HCT116 (cell line): ENCODE data around the gene FAIM2. TPM values are rescaled to one million over a fixed set of nuclear protein-coding genes. Genes with fewer than 3 reads are reported as not detected.

Experiments used
- ATAC-seq: fragments of 200-7000 bp; cut with Tn5 transposase; 2 replicates; pipeline ENCODE4 v1.9.1; 2020; ENCODE audit warnings: mild to moderate bottlenecking, moderate library complexity
- BruUV-seq: library from RNA; stranded (reverse); fragments of 400-500 nt; replicated peaks from 2 replicates; lab custom pipeline; 2021; lab: Mats Ljungman, UMichigan
- CTCF ChIA-PET: fragments of 300-600 bp; sonication (Branson Sonifier 250); formaldehyde crosslinking; loops from one replicate; lab custom pipeline; 2021; ENCODE audit warnings: antibody characterized with exemption; lab: Charles Lee
- POLR2A ChIA-PET: fragments of 300-600, 350-600 bp; sonication (Branson Sonifier 250); formaldehyde crosslinking; loops from one replicate; lab custom pipeline; 2021; ENCODE audit warnings: antibody characterized with exemption; lab: Charles Lee
- RAD21 ChIA-PET, 2 experiments: fragments of 300-600 bp; sonication (Branson Sonifier 250); formaldehyde crosslinking; loops; one replicate each; lab custom pipeline; 2023; ENCODE audit warnings: low total read pairs in 2 of 2; ENCODE audit not compliant: uncharacterized antibody in 2 of 2, unreplicated experiment in 2 of 2, low non-redundant PET in 1 of 2; lab: Charles Lee
- DNase-seq: peaks from one replicate; pipeline ENCODE4 v3.0.0-alpha.2; 2010; ENCODE audit warnings: low read depth, low spot score
- H2AFZ ChIP-seq: fragments of 200-600 bp; shearing (Covaris generic), sonication (generic); 2 replicates; pipeline ENCODE4 v1.6.1; 2017; ENCODE audit warnings: low read depth, mixed run types, mixed read lengths, antibody characterized with exemption, low read length; ENCODE audit not compliant: poor library complexity, severe bottlenecking
- H3K27ac ChIP-seq: 2 replicates; pipeline ENCODE4 v1.5.1; 2012; ENCODE audit warnings: low read depth, low read length
- H3K27me3 ChIP-seq: fragments of 200-600 bp; sonication (generic); 2 replicates; pipeline ENCODE4 v1.6.1; 2016; ENCODE audit warnings: mixed run types, low read length, mixed read lengths; ENCODE audit not compliant: insufficient read depth
- H3K36me3 ChIP-seq, 2 experiments: fragments of 200-500 bp in 1 of 2; fragments of 200-600 bp in 1 of 2; sonication (Bioruptor generic) in 1 of 2; sonication (generic) in 1 of 2; 2 replicates each; pipeline versions ENCODE4 v1.5.1 to v1.6.1; 2014 to 2016; ENCODE audit warnings: low read length in 2 of 2, inconsistent platforms in 1 of 2, mixed read lengths in 1 of 2, mixed run types in 1 of 2; ENCODE audit not compliant: insufficient read depth in 2 of 2, control insufficient read depth in 1 of 2
- H3K4me1 ChIP-seq, 2 experiments: fragments of 200-600 bp in 1 of 2; sonication (generic) in 1 of 2; 2 replicates each; pipeline versions ENCODE4 v1.5.1 to v1.6.1; 2012 to 2017; ENCODE audit warnings: low read length in 2 of 2, inconsistent platforms in 1 of 2, mild to moderate bottlenecking in 1 of 2, mixed read lengths in 1 of 2, mixed run types in 1 of 2, moderate library complexity in 1 of 2; ENCODE audit not compliant: insufficient read depth in 2 of 2, control insufficient read depth in 1 of 2
- H3K4me2 ChIP-seq: fragments of 200-600 bp; sonication (generic); 2 replicates; pipeline ENCODE4 v1.6.1; 2017; ENCODE audit warnings: mixed run types, low read length, mixed read lengths
- H3K4me3 ChIP-seq, 2 experiments: fragments of 200-600 bp in 1 of 2; sonication (generic) in 1 of 2; replicated peaks in 1 of 2; 2 replicates each; pipeline ENCODE4 v1.5.1; 2011 to 2016; ENCODE audit warnings: low read length in 2 of 2, control low read depth in 1 of 2, low read depth in 1 of 2, mild to moderate bottlenecking in 1 of 2, mixed read lengths in 1 of 2, mixed run types in 1 of 2
- H3K79me2 ChIP-seq: fragments of 200-600 bp; sonication (generic); 2 replicates; pipeline ENCODE4 v1.6.1; 2017; ENCODE audit warnings: mild to moderate bottlenecking, mixed run types, low read length, moderate library complexity, mixed read lengths; ENCODE audit not compliant: insufficient read depth
- H3K9ac ChIP-seq: fragments of 200-600 bp; sonication (generic); 2 replicates; pipeline ENCODE4 v1.6.1; 2016; ENCODE audit warnings: low read length, mixed read lengths
- H3K9me2 ChIP-seq: fragments of 200-600 bp; sonication (generic), shearing (Covaris generic); 2 replicates; pipeline ENCODE4 v1.6.1; 2017; ENCODE audit warnings: mixed run types, mild to moderate bottlenecking, moderate library complexity; ENCODE audit not compliant: insufficient read depth
- H3K9me3 ChIP-seq, 2 experiments: fragments of 200-500 bp in 1 of 2; fragments of 200-600 bp in 1 of 2; sonication (Bioruptor generic) in 1 of 2; sonication (generic) in 1 of 2; 2 replicates each; pipeline ENCODE4 v1.6.1; 2014 to 2017; ENCODE audit warnings: low read length in 2 of 2, mixed read lengths in 2 of 2, inconsistent platforms in 1 of 2, low read depth in 1 of 2, mild to moderate bottlenecking in 1 of 2, mixed run types in 1 of 2, moderate library complexity in 1 of 2; ENCODE audit not compliant: control insufficient read depth in 1 of 2, insufficient read depth in 1 of 2
- H4K20me1 ChIP-seq: fragments of 200-600 bp; sonication (generic), shearing (Covaris generic); 2 replicates; pipeline ENCODE4 v1.6.1; 2017; ENCODE audit warnings: mixed run types, mild to moderate bottlenecking, moderate library complexity; ENCODE audit not compliant: insufficient read depth
- ELF1 ChIP-seq: IDR thresholded peaks from 2 replicates; pipeline ENCODE4 v1.6.1; 2012; ENCODE audit warnings: low read depth, borderline replicate concordance
- SP1 ChIP-seq: IDR thresholded peaks from 2 replicates; pipeline ENCODE4 v1.6.1; 2012; ENCODE audit warnings: low read depth
- YY1 ChIP-seq: IDR thresholded peaks from 2 replicates; pipeline ENCODE4 v1.6.1; 2011; ENCODE audit warnings: low read length, low read depth, moderate library complexity, mild to moderate bottlenecking; ENCODE audit not compliant: insufficient replicate concordance; ENCODE audit errors: extremely low read depth
- ZNF274 ChIP-seq: fragments of 200-500 bp; sonication (Bioruptor generic); IDR thresholded peaks from 2 replicates; pipeline ENCODE4 v1.6.1; 2014; ENCODE audit warnings: mild to moderate bottlenecking, low read depth, low read length, inconsistent platforms
- intact Hi-C: fragments of 100-400 bp; cut with micrococcal nuclease; formaldehyde crosslinking; loops from 2 replicates; pipeline ENCODE4 v1.10.0; 2022
- total RNA-seq: library from RNA; stranded (reverse); gene quantifications from one replicate; pipeline ENCODE4 v1.2.1, GENCODE V29; 2021; ENCODE audit not compliant: unreplicated experiment
- TF ChIP-seq, protein P1 (sequence below): IDR thresholded peaks from 2 replicates; pipeline ENCODE4 v1.6.1; 2012; ENCODE audit warnings: low read depth

FAIM2 gene
- total RNA-seq, 1 experiment from 2014 or later: not detected

DNA sequence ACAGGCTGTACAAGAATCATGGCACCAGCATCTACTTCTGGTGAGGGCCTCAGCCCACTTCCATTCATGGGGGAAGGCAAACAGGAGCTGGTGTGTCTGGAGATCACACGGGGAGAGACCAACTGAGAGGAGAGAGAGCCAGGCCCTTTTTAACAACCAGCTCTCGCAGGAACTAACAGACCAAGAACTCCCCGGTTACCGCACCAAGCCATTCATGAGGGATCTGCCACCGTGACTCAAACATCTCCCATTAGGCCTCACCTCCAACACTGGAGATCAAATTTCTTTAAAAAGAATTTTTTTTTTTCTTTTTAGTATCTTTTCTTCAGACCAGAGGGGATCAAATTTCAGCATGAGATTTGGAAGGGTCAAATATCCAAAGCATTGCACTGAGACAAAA lies 30.1 kb upstream of the FAIM2 start:
- DNase-seq (no peak), ATAC-seq (no peak)
- ChIA-PET POLR2A (no interaction called here), RAD21 (no interaction called here), CTCF (interaction anchor here (8.3 kb wide), 1 partner anchor 12 kb away, joined by 44 read pairs; no protein-coding TSS in a partner anchor)
- H3K9ac ChIP-seq: no peak overlapping the region
- H3K4me3 ChIP-seq: no peak overlapping the region
- H3K9me2 ChIP-seq: no peaks in the 10 kb centered on the region
- intact Hi-C loops: no loop called here
- H3K27ac ChIP-seq: no peak overlapping the region
- no peaks in the 10 kb centered on the region for H3K9me3 ChIP-seq
- BruUV-seq: no TSS peak
- no peak overlapping the region for H3K4me2 ChIP-seq
- no peak for TF ChIP-seq ZNF274
- TF ChIP-seq, protein P1, sequence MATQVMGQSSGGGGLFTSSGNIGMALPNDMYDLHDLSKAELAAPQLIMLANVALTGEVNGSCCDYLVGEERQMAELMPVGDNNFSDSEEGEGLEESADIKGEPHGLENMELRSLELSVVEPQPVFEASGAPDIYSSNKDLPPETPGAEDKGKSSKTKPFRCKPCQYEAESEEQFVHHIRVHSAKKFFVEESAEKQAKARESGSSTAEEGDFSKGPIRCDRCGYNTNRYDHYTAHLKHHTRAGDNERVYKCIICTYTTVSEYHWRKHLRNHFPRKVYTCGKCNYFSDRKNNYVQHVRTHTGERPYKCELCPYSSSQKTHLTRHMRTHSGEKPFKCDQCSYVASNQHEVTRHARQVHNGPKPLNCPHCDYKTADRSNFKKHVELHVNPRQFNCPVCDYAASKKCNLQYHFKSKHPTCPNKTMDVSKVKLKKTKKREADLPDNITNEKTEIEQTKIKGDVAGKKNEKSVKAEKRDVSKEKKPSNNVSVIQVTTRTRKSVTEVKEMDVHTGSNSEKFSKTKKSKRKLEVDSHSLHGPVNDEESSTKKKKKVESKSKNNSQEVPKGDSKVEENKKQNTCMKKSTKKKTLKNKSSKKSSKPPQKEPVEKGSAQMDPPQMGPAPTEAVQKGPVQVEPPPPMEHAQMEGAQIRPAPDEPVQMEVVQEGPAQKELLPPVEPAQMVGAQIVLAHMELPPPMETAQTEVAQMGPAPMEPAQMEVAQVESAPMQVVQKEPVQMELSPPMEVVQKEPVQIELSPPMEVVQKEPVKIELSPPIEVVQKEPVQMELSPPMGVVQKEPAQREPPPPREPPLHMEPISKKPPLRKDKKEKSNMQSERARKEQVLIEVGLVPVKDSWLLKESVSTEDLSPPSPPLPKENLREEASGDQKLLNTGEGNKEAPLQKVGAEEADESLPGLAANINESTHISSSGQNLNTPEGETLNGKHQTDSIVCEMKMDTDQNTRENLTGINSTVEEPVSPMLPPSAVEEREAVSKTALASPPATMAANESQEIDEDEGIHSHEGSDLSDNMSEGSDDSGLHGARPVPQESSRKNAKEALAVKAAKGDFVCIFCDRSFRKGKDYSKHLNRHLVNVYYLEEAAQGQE: no peak
- TF ChIP-seq ELF1: no peak
- TF ChIP-seq SP1: no peak
- no peaks in the 10 kb centered on the region; a peak in 1 of 4 replicates for H3K4me1 ChIP-seq
- H4K20me1 ChIP-seq: no peaks in the 10 kb centered on the region
- no peaks in the 10 kb centered on the region for H3K27me3 ChIP-seq
- no peaks in the 10 kb centered on the region for H3K36me3 ChIP-seq
- H2AFZ ChIP-seq: no peak overlapping the region
- H3K79me2 ChIP-seq: no peaks in the 10 kb centered on the region

DNA sequence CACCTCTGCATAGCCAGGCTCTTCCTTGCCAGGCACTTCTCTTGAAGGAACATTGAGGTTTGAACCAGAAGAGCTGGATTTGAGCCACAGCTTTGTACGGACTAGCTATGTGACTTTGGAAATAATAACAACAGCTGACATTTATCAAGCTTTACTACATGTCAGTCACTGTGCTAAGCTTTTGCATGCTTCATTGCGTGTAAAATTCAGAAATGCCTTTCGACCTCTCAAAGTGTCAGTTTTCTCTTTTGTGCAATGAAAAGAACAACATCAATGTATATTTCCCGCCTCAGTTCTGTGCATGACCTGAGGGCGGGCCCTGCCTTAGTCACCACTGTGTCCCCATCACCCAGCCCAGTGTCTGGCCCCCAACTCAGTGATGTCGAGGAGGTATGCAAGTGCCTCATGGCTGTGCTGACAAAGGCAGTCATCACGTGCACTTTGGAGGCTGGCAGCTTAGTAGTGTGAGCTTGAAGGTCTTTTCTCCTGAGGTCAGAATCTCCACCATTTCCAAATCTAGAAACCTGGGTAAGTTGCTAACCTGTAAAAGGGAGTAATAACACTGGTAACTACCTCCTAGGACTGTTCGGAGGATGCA lies 28.9 kb upstream of the FAIM2 start:
- no peaks in the 10 kb centered on the region; a peak in 1 of 4 replicates for H3K4me1 ChIP-seq
- H3K9me3 ChIP-seq: no peaks in the 10 kb centered on the region
- ChIA-PET CTCF (interaction anchor here (8.3 kb wide), 1 partner anchor 13 kb away, joined by 44 read pairs; no protein-coding TSS in a partner anchor), RAD21 (no interaction called here), POLR2A (no interaction called here)
- H3K79me2 ChIP-seq: no peaks in the 10 kb centered on the region
- DNase-seq (no peak), ATAC-seq (no peak)
- no peaks in the 10 kb centered on the region for H3K9me2 ChIP-seq
- no peak overlapping the region for H3K9ac ChIP-seq
- no peaks in the 10 kb centered on the region for H3K27me3 ChIP-seq
- H3K4me3 ChIP-seq: no peak overlapping the region
- no peak overlapping the region for H3K27ac ChIP-seq
- no peak overlapping the region for H2AFZ ChIP-seq
- no peaks in the 10 kb centered on the region for H4K20me1 ChIP-seq
- BruUV-seq: no TSS peak
- no peak overlapping the region for H3K4me2 ChIP-seq
- no peaks in the 10 kb centered on the region for H3K36me3 ChIP-seq
- intact Hi-C loops: no loop called here
- TF ChIP-seq YY1: no peak
